Spleen (tissue), 11 donors: ENCODE results near the gene CLDND1. TPM values are rescaled to one million over a fixed set of nuclear protein-coding genes. Genes with fewer than 3 reads are reported as not detected.

Experiments
- DNase-seq: peaks from one replicate; pipeline ENCODE4 v3.0.0-alpha.2; 2020
- H3K27ac ChIP-seq, 8 donors: fragments of 200-600 bp; sonication (generic) in 7 of 8; 1 replicate in 4 of 8; 2 replicates in 4 of 8; pipeline versions ENCODE4 v1.5.0 to v1.8.0; 2016 to 2021; ENCODE audit warnings: inconsistent platforms in 4 of 8, mild to moderate bottlenecking in 4 of 8, moderate library complexity in 1 of 8
- H3K27me3 ChIP-seq, 7 donors: fragments of 200-600 bp; sonication (generic) in 6 of 7; replicated peaks in 1 of 7; 1 replicate in 4 of 7; 2 replicates in 3 of 7; pipeline versions ENCODE4 v1.5.0 to v1.8.0; 2016 to 2021; ENCODE audit warnings: inconsistent platforms in 3 of 7, mild to moderate bottlenecking in 1 of 7
- H3K36me3 ChIP-seq, 6 donors: fragments of 200-600 bp; sonication (generic) in 5 of 6; 1 replicate in 4 of 6; 2 replicates in 2 of 6; pipeline versions ENCODE4 v1.5.0 to v1.8.0; 2016 to 2021; ENCODE audit warnings: inconsistent platforms in 2 of 6
- H3K4me1 ChIP-seq, 6 donors: fragments of 200-600 bp; sonication (generic) in 5 of 6; 1 replicate in 3 of 6; 2 replicates in 3 of 6; pipeline versions ENCODE4 v1.5.0 to v1.8.0; 2016 to 2021; ENCODE audit warnings: inconsistent platforms in 3 of 6
- H3K4me3 ChIP-seq, 8 donors: fragments of 200-600 bp; sonication (generic) in 7 of 8; 1 replicate in 4 of 8; 2 replicates in 4 of 8; pipeline versions ENCODE4 v1.5.0 to v1.8.0; 2016 to 2021; ENCODE audit warnings: inconsistent platforms in 4 of 8, mild to moderate bottlenecking in 4 of 8, moderate library complexity in 2 of 8
- H3K9me3 ChIP-seq, 8 donors: fragments of 200-600 bp; sonication (generic) in 7 of 8; 1 replicate in 4 of 8; 2 replicates in 4 of 8; pipeline versions ENCODE4 v1.5.0 to v1.8.0; 2016 to 2021; ENCODE audit warnings: inconsistent platforms in 4 of 8
- CTCF ChIP-seq, 11 experiments: fragments of 200-600 bp in 7 of 11; fragments of 450-650 bp in 4 of 11; sonication (generic) in 4 of 11; IDR thresholded peaks in 8 of 11; conservative IDR thresholded peaks in 3 of 11; 1 replicate in 7 of 11; 2 replicates in 4 of 11; pipeline versions ENCODE4 v1.4.0 to v1.8.0; 2016 to 2021; ENCODE audit warnings: antibody characterized with exemption in 11 of 11, inconsistent platforms in 4 of 11, mild to moderate bottlenecking in 1 of 11
- POLR2A ChIP-seq, 3 donors: fragments of 450-650 bp; IDR thresholded peaks; one replicate each; pipeline ENCODE4 v1.5.1; 2017; ENCODE audit warnings: antibody characterized with exemption in 3 of 3, mild to moderate bottlenecking in 1 of 3
- POLR2AphosphoS5 ChIP-seq, 3 donors: sonication (generic); formaldehyde crosslinking; IDR thresholded peaks; one replicate each; pipeline ENCODE4 v1.5.1; 2017; ENCODE audit warnings: antibody characterized with exemption in 3 of 3
- WGBS, 5 donors: extraction: QIAGEN DNeasy Blood & Tissue Kit in 3 of 5; methylation state at CpG; one replicate each; pipeline versions ENCODE4 v1.1.5 to v1.1.7; 2013 to 2018; 5-methylcytosine and 5-hydroxymethylcytosine counted together
- intact Hi-C: fragments of 100-400 bp; cut with DNase I; formaldehyde crosslinking; loops from one replicate; pipeline ENCODE4 v1.15.0; 2023; ENCODE audit warnings: low total_unique reads
- polyA plus RNA-seq, 3 donors: library from polyadenylated mRNA; stranded (reverse); fragments of 200-250 nt; gene quantifications; one replicate each; pipeline ENCODE4 v1.2.1, GENCODE V29; 2013
- total RNA-seq, 7 donors: library from RNA; depleted of rRNA in 3 of 7; stranded (reverse); fragments of >200 nt in 3 of 7; fragmentation: NEBNext Ultra II Directional in 4 of 7; extraction: Animal tissue kit (Norgen Biotek cat#: 25700) in 4 of 7; gene quantifications; one replicate each; pipeline versions ENCODE4 v1.1.0 to v1.2.1, GENCODE V29; 2016 to 2021
- donor health status: healthy with polysubstance abuse.
- donor health status: DM: no; HTN: no; CAD: no; lungs with moderate emphysema.
- donor health status: DM: no; HTN: no; CAD: no.
- donor health status: Bipolar disorder and iron deficiency.
- donor health status: healthy.
- donor health status: DM: no; HTN: no; CAD: no.
- donor health status: DM: yes; HTN: yes; CAD: no.

The CLDND1 gene
- total and polyA plus RNA-seq, 10 donors, result 26.1 to 174 (median 95.6) TPM

- WGBS, 5 donors, result 84 to 91% (median 89%) methylated on average over 4 of the region's 4 CpGs
- no peaks in the 10 kb centered on the region for H3K9me3 ChIP-seq
- no peaks in the 10 kb centered on the region for H3K4me1 ChIP-seq
- no peaks in the 10 kb centered on the region for H3K27me3 ChIP-seq
- H3K27ac ChIP-seq, result no peak overlapping the region
- no peak for DNase-seq
- H3K36me3 ChIP-seq, result peaks cover 0 to under 1% (median 0%) of the 10 kb centered on the region in 6 donors
- TF ChIP-seq POLR2A (IDR thresholded peaks at IDR 0.05), result no peak
- intact Hi-C loops, result no loop called here
- no peak overlapping the region for H3K4me3 ChIP-seq
These were observed 21.4 kb downstream of the CLDND1 start for GRCh38 chr3:98501270-98501669.

GRCh38 chr3:98500019-98500418 is 22.7 kb downstream of the CLDND1 start:
- 82 to 92% (median 91%) methylated on average over 4 of the region's 4 CpGs for WGBS, 5 donors
- H3K36me3 ChIP-seq, result no peaks in the 10 kb centered on the region
- no peaks in the 10 kb centered on the region for H3K9me3 ChIP-seq
- no peak overlapping the region for H3K4me3 ChIP-seq
- TF ChIP-seq POLR2A (IDR thresholded peaks at IDR 0.05) (no peak), CTCF (IDR thresholded peaks at IDR 0.05 in 8 of 11, conservative IDR thresholded peaks at IDR 0.05 in 3 of 11) (no peak), POLR2AphosphoS5 (IDR thresholded peaks at IDR 0.05) (no peak)
- H3K27ac ChIP-seq, result no peak overlapping the region
- H3K27me3 ChIP-seq, result no peaks in the 10 kb centered on the region
- no peaks in the 10 kb centered on the region for H3K4me1 ChIP-seq
- no peak for DNase-seq
- intact Hi-C loops, result no loop called here

GRCh38 chr3:98497381-98497780 is 25.3 kb downstream of the CLDND1 start, which contains the start of gene OR5K2:
OR5K2 (plus strand) TSS chr3:98497681; CDS start chr3:98497681, 0 bp downstream.
- 76 to 88% (median 83%) methylated on average over 2 of the region's 2 CpGs for WGBS, 5 donors

GRCh38 chr3:98483626-98484025 is 39.1 kb downstream of the CLDND1 start:
- no peak for DNase-seq
- 90 to 93% (median 90%) methylated on average over 3 of the region's 3 CpGs for WGBS, 5 donors
- Histone ChIP-seq H3K9me3 (peaks cover 0 to 66% (median 48%) of the 10 kb centered on the region in 8 donors), H3K4me1 (no peaks in the 10 kb centered on the region), H3K36me3 (no peaks in the 10 kb centered on the region), H3K27ac (no peak overlapping the region), H3K4me3 (no peak overlapping the region), H3K27me3 (no peaks in the 10 kb centered on the region)
- no peak for TF ChIP-seq CTCF (IDR thresholded peaks at IDR 0.05 in 8 of 11, conservative IDR thresholded peaks at IDR 0.05 in 3 of 11)
- no peak for TF ChIP-seq POLR2A (IDR thresholded peaks at IDR 0.05)
- TF ChIP-seq POLR2AphosphoS5 (IDR thresholded peaks at IDR 0.05), result no peak
- intact Hi-C loops, result no loop called here

More at GRCh38 chr3:98497381-98497780, 25.3 kb downstream of the CLDND1 start, which contains the start of gene OR5K2:
- Histone ChIP-seq H3K27me3 (no peaks in the 10 kb centered on the region), H3K4me3 (no peak within 1 kb of the TSS), H3K36me3 (no peaks in the 10 kb centered on the region), H3K4me1 (no peaks in the 10 kb centered on the region), H3K9me3 (no peaks in the 10 kb centered on the region), H3K27ac (no peak within 1 kb of the TSS)
- intact Hi-C loops, result no loop called here
- DNase-seq, result no peak
- TF ChIP-seq CTCF (IDR thresholded peaks at IDR 0.05 in 8 of 11, conservative IDR thresholded peaks at IDR 0.05 in 3 of 11) (no peak), POLR2A (IDR thresholded peaks at IDR 0.05) (no peak), POLR2AphosphoS5 (IDR thresholded peaks at IDR 0.05) (no peak)
